Frontal cortex (tissue), 4 donors: ENCODE results near the gene TMEM120B. TPM values are rescaled to one million over a fixed set of nuclear protein-coding genes. Genes with fewer than 3 reads are reported as not detected.
"Not testable (repeated sequence)": the region's sequence is repeated elsewhere in the genome, so short reads cannot be mapped to it uniquely, and the experiment has no call there.

ENCODE experiments used
- DNase-seq, 2 donors: peaks; one replicate each; pipeline ENCODE4 v3.0.0; 2012; ENCODE audit warnings: low spot score in 2 of 2
- FAIRE-seq: peaks from 2 replicates; lab custom pipeline; 2012; peaks lifted over from hg19 to GRCh38; lab: Jason Lieb, UNC
- total RNA-seq: library from RNA; depleted of rRNA; stranded (reverse); fragments of >200 nt; gene quantifications from one replicate; pipeline ENCODE4 v1.2.3, GENCODE V29; 2014
- donor health status: control.
- donor health status: control.
- donor health status: control.

The TMEM120B gene
- total RNA-seq, 1 donor from 2014 or later, result 8.6 TPM

DNA sequence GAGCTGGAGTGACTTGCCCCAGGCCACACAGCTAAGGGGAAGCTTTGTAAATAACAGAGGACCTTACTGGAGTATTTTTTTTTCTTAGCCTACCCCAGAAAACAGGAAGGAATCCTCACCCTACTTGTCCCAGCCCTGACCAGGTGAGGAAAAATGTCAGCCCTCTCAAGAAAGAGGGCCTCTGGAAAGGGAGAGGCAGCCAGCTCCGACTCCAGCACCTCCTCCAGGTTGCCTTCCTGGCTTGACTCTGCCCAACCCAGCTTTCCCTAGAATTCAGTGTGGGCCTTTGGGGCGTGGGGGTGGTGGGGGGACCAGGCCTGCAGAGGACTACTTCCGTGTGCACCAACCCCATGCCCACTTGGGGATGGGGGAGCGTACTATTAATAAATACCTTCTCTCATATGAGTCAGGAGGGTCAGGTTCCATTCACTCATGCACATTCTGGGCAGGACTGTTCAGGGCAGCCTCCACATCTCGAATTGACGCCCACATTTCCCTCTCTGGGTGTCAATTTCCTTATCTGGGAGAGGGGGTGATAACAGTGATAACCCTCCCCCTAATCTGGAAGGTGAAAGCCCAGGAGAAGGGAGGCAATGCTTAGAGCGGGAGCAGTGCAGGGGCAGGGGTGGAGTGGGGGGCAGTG, 75.7 kb downstream of the TMEM120B start:
- DNase-seq (no peak), FAIRE-seq (no peak)

DNA sequence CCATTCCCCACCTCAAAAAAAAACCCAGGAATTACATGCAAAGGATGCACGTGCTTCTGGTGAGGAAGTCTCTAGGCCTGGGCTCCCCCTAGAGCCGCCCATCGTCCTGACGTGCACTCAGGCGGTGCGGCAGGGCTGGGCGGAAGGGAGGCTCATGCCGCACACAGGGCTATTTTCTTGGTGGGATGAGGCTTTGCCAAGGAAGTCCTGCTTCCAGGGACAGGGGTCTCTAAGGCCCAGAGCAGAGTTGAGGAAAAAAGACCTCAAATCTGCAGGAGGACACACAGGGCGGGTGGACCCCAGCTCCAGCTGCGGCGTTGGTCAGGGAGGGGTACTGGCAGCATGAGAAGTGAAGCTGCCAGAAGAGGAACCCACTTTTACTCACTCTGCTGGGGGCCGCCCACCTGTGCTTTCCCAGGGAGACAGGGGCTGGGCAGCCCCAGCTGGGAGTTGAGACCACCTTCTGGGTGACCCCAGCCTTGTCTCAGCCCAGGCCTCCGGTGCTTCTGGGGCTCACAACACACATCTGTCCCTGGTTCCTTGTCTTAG, 76.8 kb downstream of the TMEM120B start:
- DNase-seq, result no peak
- no peak for FAIRE-seq

DNA sequence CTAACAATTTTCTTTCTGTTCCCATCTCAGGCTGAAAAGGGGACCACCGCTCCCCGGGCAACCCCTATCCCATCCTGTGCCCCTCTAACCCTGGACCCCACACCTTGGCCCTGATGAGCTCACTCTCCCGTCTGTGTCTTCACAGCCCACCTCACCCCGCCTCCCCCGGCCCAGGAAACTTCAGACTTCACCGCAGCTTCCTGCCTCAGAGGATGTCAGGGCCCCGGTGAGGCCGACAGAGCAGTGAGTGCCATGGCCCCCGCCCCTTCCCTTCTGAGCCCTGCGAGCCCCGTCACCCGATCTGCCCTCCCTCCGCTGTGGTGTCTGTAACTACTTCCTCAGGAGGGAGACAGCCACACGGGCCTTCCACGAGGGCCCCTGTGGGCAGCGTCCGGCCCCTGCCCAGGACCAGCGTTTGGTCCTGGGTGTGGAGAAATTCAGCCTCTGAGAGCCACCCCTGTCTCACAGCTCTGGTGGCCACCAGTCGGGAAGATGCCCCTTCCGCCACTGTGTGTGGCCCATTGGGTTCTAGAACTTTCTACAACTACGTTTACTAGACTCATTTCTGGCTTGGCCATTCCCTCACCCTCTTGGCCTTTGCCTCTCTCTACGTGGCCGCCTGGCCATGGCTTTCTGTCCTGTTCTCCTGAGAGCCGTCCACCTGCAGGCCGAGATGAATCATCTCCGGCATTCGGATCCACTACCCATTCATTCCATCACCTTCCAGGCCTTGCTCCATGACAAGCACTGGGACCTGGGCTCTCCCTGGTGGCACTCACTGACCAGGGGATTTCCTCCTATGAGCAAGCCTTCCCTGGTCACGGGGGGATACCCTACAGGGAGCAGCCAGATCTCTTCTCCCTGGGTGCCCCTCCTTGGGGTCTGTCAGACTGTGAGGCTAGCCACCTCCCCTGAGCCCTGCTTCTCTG, 77.5 kb downstream of the TMEM120B start:
- DNase-seq, result no peak
- no peak for FAIRE-seq

DNA sequence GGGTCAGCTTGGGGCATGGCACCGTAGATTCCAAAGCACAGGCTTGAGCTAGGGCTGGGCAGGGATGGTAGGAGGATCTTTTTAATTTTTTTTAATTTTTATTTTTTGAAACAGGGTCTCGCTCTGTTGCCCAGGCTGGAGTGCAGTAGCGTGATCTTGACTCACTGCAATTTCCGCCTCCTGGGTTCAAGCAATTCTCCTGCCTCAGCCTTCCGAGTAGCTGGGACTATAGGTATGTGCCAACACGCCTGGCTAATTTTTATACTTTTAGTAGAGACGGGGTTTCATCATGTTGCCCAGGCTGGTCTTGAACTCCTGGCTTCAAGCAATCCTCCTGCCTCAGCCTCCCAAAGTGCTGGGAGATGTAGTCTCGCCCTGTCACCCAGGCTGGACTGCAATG, 78.2 kb downstream of the TMEM120B start:
- FAIRE-seq, DNase-seq: not testable (repeated sequence)

- FAIRE-seq, result no peak
Observed at GRCh38 chr12:121791671-121792551, 79.4 kb downstream of the TMEM120B start.

GRCh38 chr12:121792607-121793439, 80.3 kb downstream of the TMEM120B start:
- FAIRE-seq, result no peak
- DNase-seq, result no peak

More at GRCh38 chr12:121791671-121792551, 79.4 kb downstream of the TMEM120B start:
- no peak for DNase-seq

DNA sequence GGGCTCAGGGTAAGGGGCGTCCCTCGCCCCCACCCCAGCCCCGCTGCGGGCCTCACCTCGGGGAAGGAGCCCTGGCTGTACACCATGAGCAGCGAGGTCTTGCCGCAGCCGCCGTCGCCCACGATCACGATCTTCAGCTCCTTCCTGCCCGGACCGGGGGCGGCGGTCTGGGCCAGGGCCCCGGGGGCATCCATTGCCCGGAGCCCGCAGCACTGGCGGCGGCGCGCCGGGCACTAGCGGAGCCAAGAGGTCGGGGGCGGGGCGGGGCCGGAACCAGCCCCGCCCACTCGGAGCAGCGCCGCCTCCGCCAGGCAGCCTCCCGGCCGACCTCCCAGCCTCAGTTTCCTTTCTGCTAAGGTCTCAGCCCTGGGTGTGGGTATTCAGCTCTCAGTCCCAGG, 80.9 kb downstream of the TMEM120B start, which contains the start of gene RHOF:
RHOF (minus strand) TSS at position 249 of the 398 bp plus-strand sequence; CDS start at position 194, 55 bp downstream.
- no peak for FAIRE-seq
- DNase-seq, result no peak

DNA sequence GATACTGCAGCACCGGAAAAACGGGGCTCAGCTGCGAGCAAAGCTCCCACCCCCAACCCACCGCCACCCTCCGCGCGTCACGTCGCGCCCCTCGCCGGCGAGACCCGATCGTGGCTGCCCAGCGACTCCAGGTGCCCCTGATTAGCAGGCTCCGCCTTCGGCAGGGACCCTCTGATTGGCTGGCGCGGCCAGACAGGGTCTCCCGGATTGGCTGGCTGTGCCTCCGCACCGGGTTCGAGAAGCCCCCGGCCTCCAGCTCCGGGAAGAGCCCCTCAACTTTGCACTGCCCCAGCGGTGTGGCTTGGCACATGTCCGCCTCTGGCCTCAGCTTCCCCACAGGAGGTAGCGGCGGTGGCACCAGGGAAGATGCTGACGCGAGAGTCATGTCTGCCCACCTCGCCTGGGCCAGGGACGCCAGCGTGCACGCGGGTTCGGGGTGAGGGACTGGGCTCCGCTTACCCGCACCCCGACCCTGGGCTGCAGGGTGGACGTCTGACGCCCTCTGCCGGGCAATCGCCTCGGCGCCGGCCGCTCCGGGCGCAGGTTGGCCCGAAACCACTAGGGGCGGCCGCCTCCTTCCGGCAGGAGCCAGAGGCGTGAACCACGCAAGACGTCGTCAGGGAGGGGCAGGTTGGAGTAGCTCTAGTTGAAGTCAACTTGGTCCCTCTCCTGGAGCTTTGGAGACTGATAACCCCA, 81.4 kb downstream of the TMEM120B start:
- FAIRE-seq (no peak), DNase-seq (peak; percentile 84 to 86)

DNA sequence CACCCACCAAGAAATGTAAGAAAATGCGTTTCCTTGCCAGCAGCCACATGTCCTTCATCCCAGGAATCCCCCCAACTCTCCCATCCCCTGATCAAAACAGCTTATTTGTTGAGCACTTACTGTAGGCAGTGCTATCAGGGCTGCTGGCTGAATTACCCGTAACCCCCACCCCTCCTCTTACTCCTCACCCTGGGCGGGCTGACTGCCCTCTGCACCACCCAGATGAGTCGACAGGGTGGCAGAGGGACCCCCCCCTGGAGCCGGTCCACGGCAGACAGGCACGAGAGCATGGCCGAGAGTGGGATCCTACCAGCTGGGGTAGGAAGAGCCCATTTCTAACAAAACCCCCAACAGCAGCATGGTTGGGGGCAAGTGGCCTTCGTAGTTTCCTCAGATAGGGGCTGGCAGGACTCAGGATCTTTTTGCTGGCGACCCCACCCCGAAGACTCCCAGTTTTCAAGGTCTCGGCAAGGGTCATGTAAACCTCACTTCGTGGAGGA, 82.0 kb downstream of the TMEM120B start:
- DNase-seq (no peak), FAIRE-seq (no peak)

GRCh38 chr12:121795034-121795968, 82.7 kb downstream of the TMEM120B start:
- no peak for FAIRE-seq

GRCh38 chr12:121796855-121797751, 84.6 kb downstream of the TMEM120B start:
- no peak for FAIRE-seq

More at GRCh38 chr12:121795034-121795968, 82.7 kb downstream of the TMEM120B start:
- DNase-seq, result peak; percentile 87 to 90

DNA sequence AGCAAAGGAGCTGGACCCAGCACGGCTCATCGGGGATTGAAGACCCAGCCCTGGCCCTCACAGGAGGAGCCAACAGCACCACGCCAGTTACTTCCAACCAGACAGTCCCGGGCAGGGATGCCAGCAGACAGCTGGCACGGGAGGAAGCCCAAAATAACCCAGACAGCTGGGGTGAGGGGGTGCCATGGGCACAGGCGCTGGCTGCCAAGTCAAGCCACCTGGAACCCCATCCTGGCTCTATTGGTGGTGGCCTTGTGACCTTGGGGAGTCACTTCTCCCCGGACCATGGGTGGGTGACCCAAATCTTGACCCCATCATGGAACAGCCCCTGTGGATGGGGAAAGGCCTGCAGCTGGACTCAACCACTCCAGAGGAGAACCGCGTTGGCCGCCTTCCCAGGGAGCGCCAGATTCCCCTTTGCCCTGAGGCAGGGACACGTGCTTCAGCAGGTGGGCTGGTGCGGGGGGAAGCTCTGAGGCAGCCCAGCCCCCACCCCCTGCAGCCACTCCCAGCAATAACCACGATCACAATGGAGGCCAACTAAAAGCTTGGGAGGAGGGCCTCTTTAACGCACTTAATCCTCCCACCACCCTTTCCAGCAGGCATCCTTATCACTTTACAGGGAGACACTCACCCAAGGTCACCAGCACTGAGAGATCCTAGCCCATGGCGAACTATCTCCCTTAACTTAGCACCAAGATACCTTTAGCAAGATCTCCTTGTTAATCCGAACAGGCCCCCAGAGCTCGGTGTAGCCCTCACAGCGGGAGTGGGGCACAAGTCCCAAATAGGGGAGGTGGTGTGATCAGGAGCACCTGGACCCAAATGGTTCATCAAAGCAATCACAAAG, 85.6 kb downstream of the TMEM120B start:
- no peak for FAIRE-seq
- no peak for DNase-seq

More at GRCh38 chr12:121796855-121797751, 84.6 kb downstream of the TMEM120B start:
- DNase-seq, result peak; percentile 86 to 89

DNA sequence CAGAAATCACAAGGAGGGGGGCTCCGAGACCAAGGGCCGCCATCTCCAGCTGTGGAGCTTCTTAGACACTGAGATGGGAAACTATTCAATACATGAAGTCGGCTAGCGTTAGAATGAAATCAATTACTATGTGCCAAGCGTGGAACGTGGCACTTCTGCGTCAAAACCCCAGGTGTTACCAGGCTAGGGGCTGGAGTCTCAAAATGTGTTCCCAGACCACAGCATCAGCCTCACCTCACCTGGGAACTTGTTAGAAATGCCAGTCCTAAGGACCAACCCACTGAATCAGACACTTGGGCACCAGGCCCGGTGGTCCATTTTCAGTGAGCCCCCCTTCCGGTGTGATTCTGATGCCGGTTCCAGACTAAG, 86.2 kb downstream of the TMEM120B start:
- DNase-seq (no peak), FAIRE-seq (no peak)

GRCh38 chr12:121799156-121799841, 86.7 kb downstream of the TMEM120B start:
- peak in 1 of 2 donors; percentile 76 for DNase-seq
- FAIRE-seq, result no peak
